HG03442 (cell line): ENCODE measurements around the gene MDGA2.

Source experiments
- ATAC-seq: cut with Tn5 transposase; IDR thresholded peaks from one replicate; pipeline ENCODE4 v1.9.1; 2021; ENCODE audit warnings: mild to moderate bottlenecking, moderate library complexity; ENCODE audit not compliant: unreplicated experiment

The MDGA2 gene

GRCh38 chr14:47675466-47676314 is at the start of gene MDGA2:
Gene MDGA2 (minus strand): TSS chr14:47675605.
- peak; percentile 33 for ATAC-seq

- no peak for ATAC-seq
Measured at GRCh38 chr14:47722929-47723693, 47.7 kb upstream of the MDGA2 start.

- ATAC-seq, result no peak
Measured at GRCh38 chr14:47720281-47720680, 44.9 kb upstream of the MDGA2 start.

GRCh38 chr14:47715330-47715729 is 39.9 kb upstream of the MDGA2 start:
- no peak for ATAC-seq

- no peak for ATAC-seq
Measured at GRCh38 chr14:47710581-47710980, 35.2 kb upstream of the MDGA2 start.

- ATAC-seq, result no peak
Measured at GRCh38 chr14:47705683-47706082, 30.3 kb upstream of the MDGA2 start.

- ATAC-seq, result no peak
Measured at GRCh38 chr14:47691829-47692228, 16.4 kb upstream of the MDGA2 start.

GRCh38 chr14:47678993-47679392 is 3.6 kb upstream of the MDGA2 start:
- no peak for ATAC-seq

GRCh38 chr14:47678157-47678556 is 2.8 kb upstream of the MDGA2 start:
- no peak for ATAC-seq

- no peak for ATAC-seq
Measured at GRCh38 chr14:47676315-47676617, 861 bp upstream of the MDGA2 start.

GRCh38 chr14:47674543-47675465 is 601 bp downstream of the MDGA2 start:
- no peak for ATAC-seq

GRCh38 chr14:47674148-47674542 is 1.3 kb downstream of the MDGA2 start:
- ATAC-seq, result no peak

- ATAC-seq, result no peak
Measured at GRCh38 chr14:47665337-47666134, 9.9 kb downstream of the MDGA2 start.

GRCh38 chr14:47662466-47662865 is 12.9 kb downstream of the MDGA2 start:
- ATAC-seq, result no peak

- no peak for ATAC-seq
Measured at GRCh38 chr14:47660158-47660557, 15.2 kb downstream of the MDGA2 start.

- ATAC-seq, result no peak
Measured at GRCh38 chr14:47658041-47658440, 17.4 kb downstream of the MDGA2 start.

GRCh38 chr14:47657143-47657542 is 18.3 kb downstream of the MDGA2 start:
- no peak for ATAC-seq

- ATAC-seq, result no peak
Measured at GRCh38 chr14:47651337-47651736, 24.1 kb downstream of the MDGA2 start.

GRCh38 chr14:47637753-47638152 is 37.7 kb downstream of the MDGA2 start:
- no peak for ATAC-seq
